Small intestine (tissue), 7 donors: ENCODE measurements around the gene BCAS4. TPM values are rescaled to one million over a fixed set of nuclear protein-coding genes. Genes with fewer than 3 reads are reported as not detected.
"Not testable (repeated sequence)": the region's sequence is repeated elsewhere in the genome, so short reads cannot be mapped to it uniquely, and the experiment has no call there.

ENCODE experiments used
- DNase-seq, 2 donors: peaks; one replicate each; pipeline versions ENCODE4 v3.0.0 to v3.0.0-alpha.2; 2013
- FAIRE-seq: peaks from 2 replicates; lab custom pipeline; 2012; peaks lifted over from hg19 to GRCh38; lab: Jason Lieb, UNC
- H3K27ac ChIP-seq, 3 donors: one replicate each; pipeline ENCODE4 v1.5.1; 2013; ENCODE audit warnings: low read length in 2 of 3, mild to moderate bottlenecking in 2 of 3, control low read depth in 1 of 3, inconsistent platforms in 1 of 3, low read depth in 1 of 3, moderate library complexity in 1 of 3
- H3K27me3 ChIP-seq, 3 donors: one replicate each; pipeline ENCODE4 v1.6.1; 2013; ENCODE audit warnings: low read length in 3 of 3, inconsistent platforms in 1 of 3; ENCODE audit not compliant: control insufficient read depth in 3 of 3, insufficient read depth in 3 of 3
- H3K36me3 ChIP-seq, 3 donors: one replicate each; pipeline ENCODE4 v1.6.1; 2013; ENCODE audit warnings: low read length in 3 of 3, inconsistent platforms in 1 of 3, low read depth in 1 of 3, mild to moderate bottlenecking in 1 of 3, moderate library complexity in 1 of 3; ENCODE audit not compliant: control insufficient read depth in 3 of 3, insufficient read depth in 2 of 3
- H3K4me1 ChIP-seq, 3 donors: one replicate each; pipeline ENCODE4 v1.6.1; 2013; ENCODE audit warnings: low read length in 2 of 3, inconsistent platforms in 1 of 3, low read depth in 1 of 3, mild to moderate bottlenecking in 1 of 3, moderate library complexity in 1 of 3; ENCODE audit not compliant: control insufficient read depth in 3 of 3, insufficient read depth in 2 of 3
- H3K4me3 ChIP-seq, 3 donors: one replicate each; pipeline ENCODE4 v1.5.1; 2013; ENCODE audit warnings: low read length in 3 of 3, control low read depth in 1 of 3, inconsistent platforms in 1 of 3, low read depth in 1 of 3, mild to moderate bottlenecking in 1 of 3, moderate library complexity in 1 of 3
- H3K9me3 ChIP-seq, 2 donors: one replicate each; pipeline ENCODE4 v1.6.1; 2013; ENCODE audit warnings: low read depth in 1 of 2, low read length in 1 of 2; ENCODE audit not compliant: control insufficient read depth in 2 of 2, insufficient read depth in 1 of 2
- WGBS, 3 donors: extraction: QIAGEN DNeasy Blood & Tissue Kit; methylation state at CpG; one replicate each; pipeline ENCODE4 v1.1.7; 2013; 5-methylcytosine and 5-hydroxymethylcytosine counted together
- polyA plus RNA-seq, 4 donors: library from polyadenylated mRNA; stranded (reverse) in 3 of 4; unstranded in 1 of 4; fragments of 200-250 nt in 3 of 4; fragments of 120-200 nt in 1 of 4; gene quantifications; one replicate each; pipeline versions ENCODE4 v1.2.1 to v1.2.3, GENCODE V29; 2013
- donor health status: healthy with polysubstance abuse.
- donor health status: control.
- donor health status: control.
- donor health status: Bipolar disorder and iron deficiency.
- donor health status: healthy.

Gene BCAS4
- polyA plus RNA-seq, 4 donors = 0.45 to 4.0 (median 1.5) TPM

GRCh38 chr20:50788045-50788991 lies 6.5 kb upstream of the BCAS4 start:
- no peak overlapping the region for H3K4me3 ChIP-seq
- WGBS, 3 donors = 50 to 60% (median 59%) methylated on average over 18 of the region's 18 CpGs
- H3K9me3 ChIP-seq = no peaks in the 10 kb centered on the region
- H3K36me3 ChIP-seq = no peaks in the 10 kb centered on the region
- peak overlapping the region in 1 of 3 donors; percentile 40 for H3K27ac ChIP-seq
- H3K4me1 ChIP-seq = peaks cover 0 to 33% (median 2%) of the 10 kb centered on the region in 3 donors
- peak; percentile 33 to 77 for DNase-seq
- no peaks in the 10 kb centered on the region for H3K27me3 ChIP-seq
- no peak for FAIRE-seq

- WGBS, 3 donors = 45 to 70% (median 65%) methylated on average over 11 of the region's 11 CpGs
- Histone ChIP-seq H3K36me3 (no peaks in the 10 kb centered on the region), H3K9me3 (no peaks in the 10 kb centered on the region), H3K4me1 (peaks cover 2 to 36% (median 6%) of the 10 kb centered on the region in 3 donors), H3K27me3 (no peaks in the 10 kb centered on the region), H3K4me3 (no peak overlapping the region), H3K27ac (peak overlapping the region in 2 of 3 donors; percentile 69 to 78)
- FAIRE-seq (no peak), DNase-seq (peak in 1 of 2 donors; percentile 17)
Measured at GRCh38 chr20:50789968-50790650, 4.8 kb upstream of the BCAS4 start.

GRCh38 chr20:50790651-50791277 lies 4.1 kb upstream of the BCAS4 start:
- DNase-seq (peak; percentile 93 to 98), FAIRE-seq (no peak)
- no peaks in the 10 kb centered on the region for H3K36me3 ChIP-seq
- no peaks in the 10 kb centered on the region for H3K9me3 ChIP-seq
- peak overlapping the region; percentile 8 to 78 (median 78) for H3K27ac ChIP-seq
- H3K4me1 ChIP-seq = peaks cover 2 to 36% (median 6%) of the 10 kb centered on the region in 3 donors
- no peak overlapping the region for H3K4me3 ChIP-seq
- WGBS, 3 donors = 11 to 13% (median 11%) methylated on average over 23 of the region's 23 CpGs
- H3K27me3 ChIP-seq = no peaks in the 10 kb centered on the region

- no peak for FAIRE-seq
- Histone ChIP-seq H3K36me3 (no peaks in the 10 kb centered on the region), H3K4me3 (no peak overlapping the region), H3K27me3 (no peaks in the 10 kb centered on the region), H3K9me3 (no peaks in the 10 kb centered on the region), H3K4me1 (peaks cover 2 to 36% (median 6%) of the 10 kb centered on the region in 3 donors), H3K27ac (no peak overlapping the region)
- 74 to 83% (median 76%) methylated on average over 14 of the region's 14 CpGs for WGBS, 3 donors
- DNase-seq = no peak
Measured at GRCh38 chr20:50792708-50793574, 1.9 kb upstream of the BCAS4 start.

GRCh38 chr20:50793575-50794016 lies 1.3 kb upstream of the BCAS4 start:
- H3K27ac ChIP-seq, H3K27me3 ChIP-seq, H3K36me3 ChIP-seq, H3K4me3 ChIP-seq, FAIRE-seq, H3K9me3 ChIP-seq: not testable (repeated sequence)
- peak; percentile 26 to 42 for DNase-seq
- H3K4me1 ChIP-seq = peaks cover 2 to 29% (median 6%) of the 10 kb centered on the region in 3 donors
- 43 to 59% (median 45%) methylated on average over 13 of the region's 13 CpGs for WGBS, 3 donors

GRCh38 chr20:50794181-50794845 lies 548 bp upstream of the BCAS4 start:
- no peaks in the 10 kb centered on the region for H3K9me3 ChIP-seq
- DNase-seq (peak in 1 of 2 donors; percentile 23), FAIRE-seq (no peak)
- no peaks in the 10 kb centered on the region for H3K36me3 ChIP-seq
- H3K4me1 ChIP-seq = peaks cover 2 to 23% (median 6%) of the 10 kb centered on the region in 3 donors
- H3K4me3 ChIP-seq = peak overlapping the region in 2 of 3 donors; percentile 20 to 78
- no peaks in the 10 kb centered on the region for H3K27me3 ChIP-seq
- WGBS, 3 donors = 12 to 17% (median 14%) methylated on average over 35 of the region's 35 CpGs
- H3K27ac ChIP-seq = peak overlapping the region in 1 of 3 donors; percentile 6

GRCh38 chr20:50797142-50797541 lies 2.3 kb downstream of the BCAS4 start:
- no peak for DNase-seq
- Histone ChIP-seq H3K27ac (no peak overlapping the region), H3K4me1 (peaks cover 0 to 6% (median 3%) of the 10 kb centered on the region in 3 donors), H3K4me3 (no peak overlapping the region), H3K27me3 (no peaks in the 10 kb centered on the region), H3K9me3 (no peaks in the 10 kb centered on the region), H3K36me3 (no peaks in the 10 kb centered on the region)
- whole genome bisulfite sequencing, 3 donors = 92 to 93% (median 93%) methylated on average over 4 of the region's 4 CpGs
- no peak for FAIRE-seq
